SU-DHL-6 (cell line): ENCODE measurements around the gene LRIT3.

ENCODE experiments used
- EZH2phosphoT487 ChIP-seq: fragments of 200-600 bp; sonication (generic), shearing (Covaris generic); conservative IDR thresholded peaks from 2 replicates; pipeline ENCODE4 v1.6.1; 2018; ENCODE audit warnings: mild to moderate bottlenecking, antibody characterized with exemption, low read length, moderate library complexity, mixed read lengths
- TF ChIP-seq, protein P1 (sequence below): fragments of 200-600 bp; sonication (generic); IDR thresholded peaks from one replicate; pipeline ENCODE4 v1.5.1; 2017; ENCODE audit warnings: antibody characterized with exemption, mild to moderate bottlenecking, low read length, moderate library complexity; ENCODE audit not compliant: insufficient read depth, poor library complexity, severe bottlenecking

DNA sequence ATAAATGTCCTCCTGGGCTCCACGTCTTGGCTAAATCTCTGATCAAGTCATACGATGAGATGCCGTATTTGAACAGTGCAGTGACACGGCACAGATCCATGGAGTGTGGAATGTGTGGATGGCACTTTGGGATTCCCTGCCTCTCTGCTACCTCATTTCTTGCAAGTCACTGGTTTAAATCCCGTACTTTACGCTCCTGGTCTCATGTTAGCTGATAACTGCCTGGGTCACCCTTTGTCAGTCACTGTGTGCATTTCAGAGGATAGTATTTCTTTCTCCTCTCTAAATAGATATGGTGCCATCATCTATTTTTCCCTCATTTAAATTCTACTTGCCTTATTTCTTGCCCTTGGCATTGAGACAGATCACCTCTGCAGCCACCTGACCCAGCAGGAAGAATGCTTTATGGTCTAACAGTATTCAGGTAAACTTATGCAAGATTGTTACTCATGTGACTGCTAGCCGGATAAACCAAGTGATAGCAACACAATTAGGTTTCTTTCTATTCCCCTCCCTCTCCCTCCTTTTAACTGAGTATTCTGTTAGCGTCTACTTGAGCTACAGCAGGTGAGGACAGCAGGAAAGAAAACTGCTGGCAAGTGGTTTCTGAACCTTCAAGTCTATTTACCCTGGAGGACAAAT lies 67.6 kb downstream of the LRIT3 start:
- TF ChIP-seq, protein P1, sequence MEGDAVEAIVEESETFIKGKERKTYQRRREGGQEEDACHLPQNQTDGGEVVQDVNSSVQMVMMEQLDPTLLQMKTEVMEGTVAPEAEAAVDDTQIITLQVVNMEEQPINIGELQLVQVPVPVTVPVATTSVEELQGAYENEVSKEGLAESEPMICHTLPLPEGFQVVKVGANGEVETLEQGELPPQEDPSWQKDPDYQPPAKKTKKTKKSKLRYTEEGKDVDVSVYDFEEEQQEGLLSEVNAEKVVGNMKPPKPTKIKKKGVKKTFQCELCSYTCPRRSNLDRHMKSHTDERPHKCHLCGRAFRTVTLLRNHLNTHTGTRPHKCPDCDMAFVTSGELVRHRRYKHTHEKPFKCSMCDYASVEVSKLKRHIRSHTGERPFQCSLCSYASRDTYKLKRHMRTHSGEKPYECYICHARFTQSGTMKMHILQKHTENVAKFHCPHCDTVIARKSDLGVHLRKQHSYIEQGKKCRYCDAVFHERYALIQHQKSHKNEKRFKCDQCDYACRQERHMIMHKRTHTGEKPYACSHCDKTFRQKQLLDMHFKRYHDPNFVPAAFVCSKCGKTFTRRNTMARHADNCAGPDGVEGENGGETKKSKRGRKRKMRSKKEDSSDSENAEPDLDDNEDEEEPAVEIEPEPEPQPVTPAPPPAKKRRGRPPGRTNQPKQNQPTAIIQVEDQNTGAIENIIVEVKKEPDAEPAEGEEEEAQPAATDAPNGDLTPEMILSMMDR, result no peak
- TF ChIP-seq EZH2phosphoT487, result no peak
